Measurements from ENCODE around the gene GNGT1. TPM values are rescaled to one million over a fixed set of nuclear protein-coding genes. Genes with fewer than 3 reads are reported as not detected.

The GNGT1 gene
- total RNA-seq, 2 experiments from 2014 or later: not detected

DNA sequence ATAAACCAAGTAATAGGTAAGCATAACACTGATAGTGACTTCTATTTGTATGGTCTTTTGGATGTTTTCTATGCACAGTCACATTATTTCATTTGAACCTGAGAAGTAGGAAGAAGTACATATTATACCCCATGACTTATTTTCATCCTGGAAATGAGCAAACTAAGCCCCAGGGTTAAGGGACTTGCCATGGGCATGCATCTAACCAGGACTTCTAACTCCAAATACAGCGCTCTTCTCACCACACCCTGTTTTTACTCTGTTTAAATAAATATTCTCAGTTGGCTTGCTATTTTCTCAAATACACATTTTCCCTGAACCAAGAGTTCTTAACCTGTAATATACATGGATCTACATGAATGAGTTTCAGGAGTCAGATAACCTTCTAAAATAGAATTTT is 31.5 kb downstream of the GNGT1 start:
- no peak overlapping the region for H3K27ac Mint-ChIP-seq

DNA sequence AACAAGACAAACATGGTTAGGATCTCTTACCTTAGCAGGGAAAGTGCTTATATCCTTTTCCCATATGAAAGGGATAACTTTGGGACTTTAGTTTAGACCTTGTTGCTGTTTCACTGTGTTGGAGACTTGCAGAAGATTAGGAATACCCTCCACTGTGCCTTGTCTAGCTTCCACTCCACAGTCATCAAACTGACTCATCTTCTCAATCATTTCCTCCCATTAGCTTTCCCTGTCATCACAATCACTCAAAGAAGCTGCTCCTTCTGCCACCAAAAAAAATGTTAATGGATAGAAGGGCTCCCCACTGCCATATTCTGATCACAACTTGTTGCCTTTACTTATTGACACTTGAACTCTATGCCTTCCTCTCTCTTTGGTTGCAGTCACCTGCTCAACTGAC is 31.9 kb downstream of the GNGT1 start:
- no peak overlapping the region for H3K27ac Mint-ChIP-seq
- no peak overlapping the region for H3K4me3 Mint-ChIP-seq
- H3K9me3 Mint-ChIP-seq: no peaks in the 10 kb centered on the region
- CTCF ChIA-PET: no interaction called here
- H3K4me1 Mint-ChIP-seq: no peaks in the 10 kb centered on the region
- DNase-seq: no peak
- peaks cover 12% of the 10 kb centered on the region for H3K27me3 Mint-ChIP-seq
- POLR2A ChIA-PET: no interaction called here
- no peaks in the 10 kb centered on the region for H3K36me3 Mint-ChIP-seq (ENCODE audit: low read depth)

More for the DNA sequence above, 31.5 kb downstream of the GNGT1 start:
- H3K27me3 Mint-ChIP-seq: peaks cover 12% of the 10 kb centered on the region
- no peak for DNase-seq
- H3K36me3 Mint-ChIP-seq (ENCODE audit: low read depth): no peaks in the 10 kb centered on the region
- no peak overlapping the region for H3K4me3 Mint-ChIP-seq
- H3K4me1 Mint-ChIP-seq: no peaks in the 10 kb centered on the region
- ChIA-PET CTCF (no interaction called here), POLR2A (no interaction called here)
- H3K9me3 Mint-ChIP-seq: no peaks in the 10 kb centered on the region

DNA sequence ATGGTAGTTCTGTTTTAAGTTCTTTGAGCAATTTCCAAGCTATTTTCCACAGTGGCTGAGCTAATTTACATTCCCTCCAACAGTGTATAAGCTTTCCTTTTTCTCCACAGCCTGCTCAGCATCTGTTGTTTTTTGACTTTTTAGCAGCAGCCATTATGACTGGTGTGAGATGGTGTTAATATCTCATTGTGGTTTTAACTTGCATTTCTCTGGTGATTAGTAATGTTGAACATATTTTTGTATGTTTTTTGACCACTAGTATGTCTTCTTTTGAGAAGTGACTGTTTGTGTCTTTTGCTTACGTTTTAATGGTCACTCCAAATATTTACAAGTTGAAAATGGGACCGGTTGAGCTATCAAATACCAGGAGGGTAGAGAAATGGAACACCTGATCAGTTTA is 35.6 kb downstream of the GNGT1 start:
- Mint-ChIP-seq H3K4me3 (no peak overlapping the region), H3K9me3 (no peaks in the 10 kb centered on the region), H3K36me3 (ENCODE audit: low read depth) (no peaks in the 10 kb centered on the region), H3K4me1 (no peaks in the 10 kb centered on the region), H3K27me3 (peaks cover 18% of the 10 kb centered on the region), H3K27ac (no peak overlapping the region)
- no peak for DNase-seq
- POLR2A ChIA-PET: interaction anchor here (1.8 kb wide), 1 partner anchor 20 kb away, joined by 6 read pairs; the partner anchor contains the start of gene GNG11
- CTCF ChIA-PET: no interaction called here

DNA sequence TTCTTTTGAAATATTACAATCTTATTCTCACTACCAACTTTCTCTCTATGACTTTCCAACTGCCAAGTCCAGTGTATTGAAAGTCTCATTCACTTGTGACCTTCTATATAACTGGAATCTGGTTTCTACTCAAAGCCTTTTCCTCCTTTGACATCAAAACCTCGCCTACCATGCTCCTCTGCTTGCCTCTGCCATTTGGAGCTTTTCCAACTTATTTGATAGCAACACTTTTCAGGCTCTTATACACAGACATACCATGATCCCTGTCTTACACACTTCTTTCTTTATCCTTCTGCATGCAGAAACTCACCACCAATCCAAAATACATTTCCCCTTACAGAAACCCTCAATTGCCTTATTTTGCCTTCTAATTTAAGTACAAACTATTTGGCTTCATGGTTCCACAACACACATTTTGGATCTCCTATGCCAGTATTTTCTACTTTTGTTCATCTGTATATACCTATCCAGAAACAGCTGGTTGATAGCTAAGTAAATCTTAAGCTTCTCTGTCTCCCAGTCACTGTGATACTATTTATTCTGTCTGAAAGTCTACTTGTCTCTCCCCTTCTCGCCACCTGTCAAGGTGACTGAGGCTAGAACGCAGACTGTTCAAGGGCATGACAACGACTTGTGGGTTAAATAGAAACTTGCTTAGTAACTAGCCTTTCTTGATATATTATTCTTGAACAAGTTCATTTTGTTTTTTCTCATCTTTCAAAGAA is 37.6 kb downstream of the GNGT1 start:
- DNase-seq: no peak
- Mint-ChIP-seq H3K27ac (no peak overlapping the region), H3K4me1 (no peaks in the 10 kb centered on the region), H3K4me3 (no peak overlapping the region), H3K27me3 (peaks cover 11% of the 10 kb centered on the region), H3K9me3 (no peaks in the 10 kb centered on the region), H3K36me3 (ENCODE audit: low read depth) (no peaks in the 10 kb centered on the region)
- ChIA-PET POLR2A (no interaction called here), CTCF (no interaction called here)

DNA sequence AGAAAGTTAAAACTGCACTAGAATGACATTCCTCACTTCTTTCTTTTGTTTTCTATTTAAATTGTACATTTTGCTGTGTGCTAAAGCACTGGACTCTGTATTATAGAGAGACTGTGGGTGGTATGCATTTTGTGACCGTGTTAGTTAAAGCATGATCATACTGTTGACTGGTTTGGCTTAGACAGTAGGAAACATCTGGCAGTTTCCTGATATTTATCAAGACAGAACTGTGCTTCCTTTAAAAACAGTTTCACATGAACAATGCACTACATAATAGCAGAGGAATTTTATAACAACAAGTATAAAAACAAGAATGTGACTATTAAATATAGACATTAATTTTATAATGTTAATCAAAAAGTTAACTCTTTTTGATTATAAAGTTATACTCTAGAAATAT is 38.3 kb downstream of the GNGT1 start:
- Mint-ChIP-seq H3K27me3 (peaks cover 11% of the 10 kb centered on the region), H3K4me1 (no peaks in the 10 kb centered on the region), H3K9me3 (no peaks in the 10 kb centered on the region), H3K4me3 (no peak overlapping the region), H3K36me3 (ENCODE audit: low read depth) (no peaks in the 10 kb centered on the region), H3K27ac (no peak overlapping the region)
- no peak for DNase-seq
- CTCF ChIA-PET: no interaction called here
- POLR2A ChIA-PET: no interaction called here

DNA sequence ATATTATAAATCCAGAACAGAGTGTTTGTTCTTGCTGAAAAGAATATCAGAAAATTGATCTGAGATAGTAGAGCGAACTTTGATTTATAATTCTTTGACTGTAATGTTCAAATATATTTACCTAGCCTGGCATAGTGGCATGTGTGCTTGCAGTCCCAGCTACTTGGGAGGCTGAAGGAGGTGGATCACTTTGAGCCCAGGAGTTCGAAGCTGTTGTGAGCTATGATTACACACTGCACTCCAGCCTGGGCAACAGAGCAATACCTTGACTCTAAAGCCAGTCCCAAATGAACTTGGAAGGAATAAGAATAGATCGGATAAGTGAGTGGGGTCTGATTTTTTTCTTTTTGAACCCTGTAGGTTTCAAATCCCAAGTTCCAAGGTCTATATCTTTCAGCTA is 38.7 kb downstream of the GNGT1 start:
- no peak overlapping the region for H3K4me3 Mint-ChIP-seq
- DNase-seq: no peak
- CTCF ChIA-PET: no interaction called here
- no peak overlapping the region for H3K27ac Mint-ChIP-seq
- no peaks in the 10 kb centered on the region for H3K9me3 Mint-ChIP-seq
- H3K36me3 Mint-ChIP-seq (ENCODE audit: low read depth): no peaks in the 10 kb centered on the region
- POLR2A ChIA-PET: no interaction called here
- peaks cover 11% of the 10 kb centered on the region for H3K27me3 Mint-ChIP-seq
- no peaks in the 10 kb centered on the region for H3K4me1 Mint-ChIP-seq

DNA sequence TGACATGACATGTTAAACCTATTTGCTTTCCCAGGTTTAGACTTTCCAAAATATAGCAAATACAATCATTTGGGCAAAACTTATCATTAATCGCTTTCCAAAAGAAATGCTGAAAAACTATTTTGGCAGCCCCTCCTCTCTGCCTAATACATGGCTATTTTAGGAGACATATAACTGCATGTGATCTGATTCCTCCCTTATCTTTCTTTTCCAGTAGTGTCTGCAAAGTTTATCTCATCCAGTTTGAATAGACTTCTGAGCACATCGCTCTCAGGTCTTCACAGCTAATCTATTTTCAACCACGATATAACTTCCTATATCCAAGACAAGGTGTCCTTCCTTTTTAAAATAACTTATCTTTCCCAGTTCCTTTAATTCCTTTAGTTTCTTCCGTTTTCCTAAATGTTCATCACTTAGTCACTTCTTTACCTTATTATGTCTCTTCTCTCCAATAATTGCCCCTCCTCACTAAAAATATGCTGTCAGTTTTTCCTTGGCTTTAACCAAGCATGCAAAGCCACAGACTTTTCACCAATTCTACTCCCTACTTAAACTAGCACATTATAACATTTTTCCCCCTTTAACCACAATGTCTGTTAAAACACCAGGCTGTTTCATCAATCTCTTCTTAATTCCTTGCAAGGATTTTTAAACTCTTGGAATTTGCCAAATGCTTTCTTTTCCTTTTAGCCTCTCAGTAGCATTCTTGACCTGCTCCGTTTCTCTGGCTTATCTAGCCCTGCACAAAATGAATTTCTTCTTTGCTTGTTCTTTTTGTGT is 39.6 kb downstream of the GNGT1 start:
- Mint-ChIP-seq H3K4me1 (no peaks in the 10 kb centered on the region), H3K27me3 (peaks cover 9% of the 10 kb centered on the region), H3K4me3 (no peak overlapping the region), H3K27ac (no peak overlapping the region), H3K9me3 (no peaks in the 10 kb centered on the region), H3K36me3 (ENCODE audit: low read depth) (no peaks in the 10 kb centered on the region)
- no peak for DNase-seq
- ChIA-PET POLR2A (no interaction called here), CTCF (no interaction called here)

DNA sequence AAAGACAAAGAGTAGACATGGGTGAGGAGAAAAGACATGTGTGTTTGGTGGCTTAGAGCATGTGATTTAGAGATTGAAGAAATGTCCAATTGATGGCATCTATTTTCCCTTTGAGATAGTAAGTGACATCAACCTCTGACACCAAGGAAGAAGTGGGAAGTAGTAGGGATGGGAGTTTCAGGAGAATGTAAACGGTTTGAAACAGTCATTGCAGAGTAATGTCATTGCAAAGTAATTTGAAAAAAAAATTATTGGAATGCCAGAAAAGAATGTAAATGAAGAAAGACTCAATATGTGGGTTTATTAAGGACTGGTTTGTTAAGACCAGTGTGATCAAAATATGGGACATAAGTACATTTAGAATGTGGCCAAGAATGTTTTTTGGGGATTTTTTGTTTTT is 41.7 kb downstream of the GNGT1 start:
- Mint-ChIP-seq H3K4me1 (no peaks in the 10 kb centered on the region), H3K27me3 (peaks cover 7% of the 10 kb centered on the region), H3K4me3 (no peak overlapping the region), H3K36me3 (ENCODE audit: low read depth) (no peaks in the 10 kb centered on the region), H3K27ac (no peak overlapping the region), H3K9me3 (no peaks in the 10 kb centered on the region)
- CTCF ChIA-PET: no interaction called here
- DNase-seq: no peak
- POLR2A ChIA-PET: no interaction called here

DNA sequence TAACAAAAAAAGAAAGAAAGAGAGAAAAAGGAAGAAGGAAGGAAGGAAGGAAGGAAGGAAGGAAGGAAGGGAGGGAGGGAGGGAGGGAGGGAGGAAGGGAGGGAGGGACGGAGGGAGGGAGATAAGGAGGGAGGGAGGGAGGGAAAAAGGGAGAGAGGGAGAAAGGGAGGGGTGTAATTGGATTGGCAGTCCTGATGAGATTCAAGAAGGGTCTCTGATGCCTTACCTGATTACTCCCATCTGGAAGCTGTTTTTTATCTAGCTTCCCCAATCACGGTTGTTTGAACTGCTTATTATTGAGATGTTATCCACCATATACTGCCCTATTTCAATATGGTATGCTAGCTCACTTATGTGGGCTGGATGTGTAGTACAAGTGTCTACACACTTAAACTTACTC is 42.5 kb downstream of the GNGT1 start:
- CTCF ChIA-PET: no interaction called here
- no peaks in the 10 kb centered on the region for H3K36me3 Mint-ChIP-seq (ENCODE audit: low read depth)
- no peak overlapping the region for H3K4me3 Mint-ChIP-seq
- H3K27me3 Mint-ChIP-seq: peaks cover 5% of the 10 kb centered on the region
- H3K9me3 Mint-ChIP-seq: no peaks in the 10 kb centered on the region
- no peak for DNase-seq
- H3K4me1 Mint-ChIP-seq: no peaks in the 10 kb centered on the region
- POLR2A ChIA-PET: no interaction called here
- no peak overlapping the region for H3K27ac Mint-ChIP-seq

DNA sequence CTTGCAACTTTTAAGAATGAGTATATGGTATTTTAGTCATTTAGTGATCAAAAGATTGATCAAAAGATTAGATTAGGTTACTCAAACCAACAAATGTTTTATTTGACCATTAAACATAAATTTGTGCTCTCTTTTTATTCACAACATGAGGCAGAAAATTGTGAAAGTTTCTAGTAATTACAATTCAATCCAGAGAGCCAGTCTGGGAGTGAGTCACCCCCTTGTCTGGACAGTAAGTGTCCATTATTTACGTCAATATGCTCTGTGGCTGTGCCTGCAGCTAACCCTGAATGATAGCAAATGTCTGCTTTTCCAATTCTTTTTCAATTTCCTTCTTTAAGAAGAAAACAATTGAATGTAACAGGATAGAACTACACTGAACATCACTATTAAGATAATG is 43.1 kb downstream of the GNGT1 start:
- Mint-ChIP-seq H3K4me3 (no peak overlapping the region), H3K9me3 (no peaks in the 10 kb centered on the region), H3K4me1 (no peaks in the 10 kb centered on the region), H3K27ac (no peak overlapping the region), H3K36me3 (ENCODE audit: low read depth) (no peaks in the 10 kb centered on the region), H3K27me3 (peaks cover 2% of the 10 kb centered on the region)
- POLR2A ChIA-PET: no interaction called here
- no peak for DNase-seq
- CTCF ChIA-PET: no interaction called here

DNA sequence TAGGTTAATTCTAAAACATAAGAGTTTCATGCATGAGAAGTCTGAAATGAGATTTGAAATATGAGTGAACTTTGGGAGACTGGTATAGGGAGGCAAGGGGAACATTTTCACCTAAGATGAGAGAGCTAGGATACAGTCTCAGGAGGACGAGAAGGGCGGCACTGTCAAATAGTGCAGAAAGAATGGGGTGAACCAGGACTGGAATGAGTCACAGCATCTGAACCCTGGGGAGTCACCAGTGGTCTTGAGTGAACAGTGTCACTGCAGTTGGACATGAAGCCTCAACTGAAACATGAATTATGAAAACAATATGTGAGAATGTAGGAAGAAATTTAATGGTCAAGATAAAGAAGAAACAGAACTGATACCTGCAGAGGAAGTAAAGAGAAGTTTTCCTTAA is 48.9 kb downstream of the GNGT1 start:
- Mint-ChIP-seq H3K36me3 (ENCODE audit: low read depth) (no peaks in the 10 kb centered on the region), H3K9me3 (no peaks in the 10 kb centered on the region), H3K27me3 (no peaks in the 10 kb centered on the region), H3K4me3 (no peak overlapping the region), H3K4me1 (no peaks in the 10 kb centered on the region), H3K27ac (no peak overlapping the region)
- ChIA-PET POLR2A (no interaction called here), CTCF (no interaction called here)
- no peak for DNase-seq

DNA sequence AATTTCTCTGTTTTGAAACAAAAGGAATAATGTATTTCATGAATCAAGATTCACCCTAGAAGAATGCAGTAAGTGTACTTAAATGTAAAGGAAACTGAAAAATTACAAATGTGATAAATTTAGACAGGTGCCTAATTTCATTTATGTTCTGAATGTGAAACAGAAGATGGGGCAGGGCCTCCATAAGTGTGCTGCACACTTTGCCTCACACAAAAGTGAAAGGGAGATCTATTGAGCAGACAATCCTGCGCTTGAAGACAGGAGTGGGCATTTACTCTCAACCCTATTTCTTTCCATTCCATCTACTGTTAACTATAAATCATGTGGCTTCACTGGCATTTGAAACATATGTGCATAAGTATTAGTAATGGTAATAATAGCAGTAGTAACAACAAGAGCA is 51.4 kb downstream of the GNGT1 start:
- ChIA-PET POLR2A (no interaction called here), CTCF (no interaction called here)
- Mint-ChIP-seq H3K27me3 (no peaks in the 10 kb centered on the region), H3K4me3 (no peak overlapping the region), H3K36me3 (ENCODE audit: low read depth) (no peaks in the 10 kb centered on the region), H3K27ac (no peak overlapping the region), H3K4me1 (no peaks in the 10 kb centered on the region), H3K9me3 (no peaks in the 10 kb centered on the region)
- DNase-seq: no peak

DNA sequence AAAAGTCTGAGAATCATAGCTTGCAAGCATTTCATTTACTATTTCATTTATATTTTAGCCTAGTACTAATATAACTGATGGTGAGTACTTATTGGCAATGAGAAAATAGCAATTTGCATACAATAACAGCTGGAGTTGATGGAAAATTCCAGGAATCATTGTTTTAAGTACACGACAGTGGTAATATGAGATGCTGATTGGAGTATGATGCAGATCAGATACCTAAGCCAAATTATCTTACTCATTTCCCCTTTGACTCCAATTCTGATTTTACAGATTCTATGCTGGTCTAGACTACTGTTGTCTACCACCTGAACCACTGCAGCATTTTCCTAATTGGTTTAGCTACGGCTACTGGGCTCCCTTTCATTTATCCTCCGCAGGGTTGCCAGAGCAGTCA is 51.8 kb downstream of the GNGT1 start:
- H3K4me3 Mint-ChIP-seq: no peak overlapping the region
- POLR2A ChIA-PET: no interaction called here
- H3K36me3 Mint-ChIP-seq (ENCODE audit: low read depth): no peaks in the 10 kb centered on the region
- H3K27ac Mint-ChIP-seq: no peak overlapping the region
- CTCF ChIA-PET: no interaction called here
- no peak for DNase-seq
- H3K9me3 Mint-ChIP-seq: no peaks in the 10 kb centered on the region
- no peaks in the 10 kb centered on the region for H3K4me1 Mint-ChIP-seq
- H3K27me3 Mint-ChIP-seq: no peaks in the 10 kb centered on the region

DNA sequence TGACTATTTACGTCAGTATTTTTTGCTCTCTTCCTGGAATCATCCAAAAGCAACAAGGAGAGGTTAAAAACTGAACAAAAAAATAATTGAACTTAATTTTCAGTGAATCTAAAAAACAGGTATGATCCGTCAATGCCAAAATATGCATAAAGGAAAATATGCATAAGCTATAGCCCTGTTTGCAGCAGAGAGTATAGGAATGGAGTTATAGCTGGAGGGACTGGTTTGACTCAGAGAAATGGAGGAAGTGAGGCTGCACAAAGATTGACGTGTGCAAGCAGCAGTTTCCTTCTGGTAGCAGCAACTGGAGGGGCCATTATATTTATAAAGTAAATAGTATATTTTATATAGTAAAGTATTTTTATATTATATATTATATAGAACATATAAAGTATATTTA is 52.3 kb downstream of the GNGT1 start:
- Mint-ChIP-seq H3K4me3 (no peak overlapping the region), H3K27ac (no peak overlapping the region), H3K27me3 (no peaks in the 10 kb centered on the region), H3K9me3 (no peaks in the 10 kb centered on the region), H3K4me1 (no peaks in the 10 kb centered on the region), H3K36me3 (ENCODE audit: low read depth) (no peaks in the 10 kb centered on the region)
- ChIA-PET CTCF (no interaction called here), POLR2A (no interaction called here)
- DNase-seq: no peak

Data from activated CD4-positive, alpha-beta memory T cell treated with anti-CD3 and anti-CD28 coated beads, Interleukin-2, amount 10 ng/mL, durations not matched to agents 7 days and 5 days (primary cell).